ENCODE data around the gene COMMD8.

Gene COMMD8

DNA sequence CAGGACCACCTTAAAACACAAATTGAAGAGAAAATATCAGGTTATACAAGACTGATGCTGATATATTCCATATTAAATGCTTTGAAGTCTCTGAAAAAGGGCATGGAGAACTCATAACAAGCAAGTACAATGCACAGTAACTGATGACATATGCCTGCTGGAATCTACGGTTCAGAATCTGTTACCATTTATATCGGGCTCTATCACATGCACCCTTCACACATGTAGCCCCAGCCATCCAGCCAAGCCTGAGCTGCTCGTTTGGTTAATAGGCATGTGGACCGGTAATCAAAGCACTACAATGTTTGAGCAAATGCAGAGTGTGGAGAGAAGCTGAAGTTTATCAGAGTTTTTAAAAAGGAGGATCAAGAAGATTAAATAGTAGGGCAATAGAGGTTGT is 11.8 kb downstream of the COMMD8 start:
- TF ChIP-seq REST (IDR thresholded peaks at IDR 0.05; ENCODE audit: insufficient read depth in 1 of 2, low read depth in 2 of 2, low read length in 2 of 2) (no peak), FOXP2 (optimal IDR thresholded peaks at IDR 0.05; ENCODE audit: borderline replicate concordance, extremely low read depth, extremely low read length, insufficient read depth) (no peak), SIN3A (IDR thresholded peaks at IDR 0.05; ENCODE audit: borderline replicate concordance, insufficient read depth, low read length) (no peak), TAF1 (IDR thresholded peaks at IDR 0.05; ENCODE audit: borderline replicate concordance, insufficient read depth, low read length) (no peak), POLR2AphosphoS5 (IDR thresholded peaks at IDR 0.05; ENCODE audit: low read depth, low read length) (no peak)

- TF ChIP-seq SIN3A (IDR thresholded peaks at IDR 0.05; ENCODE audit: borderline replicate concordance, insufficient read depth, low read length) (no peak), POLR2AphosphoS5 (IDR thresholded peaks at IDR 0.05; ENCODE audit: low read depth, low read length) (no peak), REST (IDR thresholded peaks at IDR 0.05; ENCODE audit: insufficient read depth in 1 of 2, low read depth in 2 of 2, low read length in 2 of 2) (no peak), FOXP2 (optimal IDR thresholded peaks at IDR 0.05; ENCODE audit: borderline replicate concordance, extremely low read depth, extremely low read length, insufficient read depth) (no peak), TAF1 (IDR thresholded peaks at IDR 0.05; ENCODE audit: borderline replicate concordance, insufficient read depth, low read length) (no peak)
Observed at GRCh38 chr4:47444031-47444430, 19.5 kb downstream of the COMMD8 start.

GRCh38 chr4:47442980-47443379 is 20.5 kb downstream of the COMMD8 start:
- TF ChIP-seq REST (IDR thresholded peaks at IDR 0.05; ENCODE audit: insufficient read depth in 1 of 2, low read depth in 2 of 2, low read length in 2 of 2) (no peak), POLR2AphosphoS5 (IDR thresholded peaks at IDR 0.05; ENCODE audit: low read depth, low read length) (no peak), SIN3A (IDR thresholded peaks at IDR 0.05; ENCODE audit: borderline replicate concordance, insufficient read depth, low read length) (no peak), FOXP2 (optimal IDR thresholded peaks at IDR 0.05; ENCODE audit: borderline replicate concordance, extremely low read depth, extremely low read length, insufficient read depth) (no peak), TAF1 (IDR thresholded peaks at IDR 0.05; ENCODE audit: borderline replicate concordance, insufficient read depth, low read length) (no peak)

- TF ChIP-seq REST (IDR thresholded peaks at IDR 0.05; ENCODE audit: insufficient read depth in 1 of 2, low read depth in 2 of 2, low read length in 2 of 2) (no peak), FOXP2 (optimal IDR thresholded peaks at IDR 0.05; ENCODE audit: borderline replicate concordance, extremely low read depth, extremely low read length, insufficient read depth) (no peak), POLR2AphosphoS5 (IDR thresholded peaks at IDR 0.05; ENCODE audit: low read depth, low read length) (no peak), TAF1 (IDR thresholded peaks at IDR 0.05; ENCODE audit: borderline replicate concordance, insufficient read depth, low read length) (no peak), SIN3A (IDR thresholded peaks at IDR 0.05; ENCODE audit: borderline replicate concordance, insufficient read depth, low read length) (no peak)
Observed at GRCh38 chr4:47434931-47435330, 28.6 kb downstream of the COMMD8 start.

- TF ChIP-seq FOXP2 (optimal IDR thresholded peaks at IDR 0.05; ENCODE audit: borderline replicate concordance, extremely low read depth, extremely low read length, insufficient read depth) (no peak), REST (IDR thresholded peaks at IDR 0.05; ENCODE audit: insufficient read depth in 1 of 2, low read depth in 2 of 2, low read length in 2 of 2) (no peak), SIN3A (IDR thresholded peaks at IDR 0.05; ENCODE audit: borderline replicate concordance, insufficient read depth, low read length) (no peak), POLR2AphosphoS5 (IDR thresholded peaks at IDR 0.05; ENCODE audit: low read depth, low read length) (no peak)
Observed at GRCh38 chr4:47432749-47433148, 30.8 kb downstream of the COMMD8 start.

Measured in PFSK-1 (cell line).